ENCODE results near the gene ZNF135.

Gene ZNF135

DNA sequence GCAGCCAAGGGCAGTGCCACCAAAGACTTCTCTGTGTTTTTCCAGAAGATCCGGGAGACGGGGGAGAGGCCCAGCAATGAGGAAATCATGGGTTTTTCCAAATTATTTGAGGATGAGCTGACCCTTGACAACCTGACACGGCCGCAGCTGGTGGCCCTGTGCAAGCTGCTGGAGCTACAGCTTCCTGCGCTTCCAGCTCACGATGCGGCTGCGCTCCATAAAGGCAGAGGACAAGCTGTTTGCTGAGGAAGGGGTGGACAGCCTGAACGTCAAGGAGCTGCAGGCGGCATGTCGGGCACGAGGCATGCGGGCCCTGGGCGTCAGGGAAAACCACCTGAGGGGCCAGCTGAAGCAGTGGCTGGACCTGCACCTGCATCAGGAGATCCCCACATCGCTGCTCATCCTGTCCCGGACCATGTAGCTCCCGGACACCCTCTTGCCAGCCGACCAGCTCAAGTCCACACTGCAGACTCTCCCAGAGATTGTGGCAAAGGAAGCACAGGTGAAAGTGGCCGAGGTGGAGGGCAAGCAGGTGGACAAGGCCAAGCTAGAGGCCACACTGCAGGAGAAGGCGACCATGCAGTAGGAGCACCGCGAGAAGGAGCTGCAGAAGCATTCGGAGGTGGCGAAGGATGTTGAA, 13.6 kb upstream of the ZNF135 start:
- in situ Hi-C loops (cut with HindIII; ENCODE audit: low sequenced_read_pairs), result no loop called here
- H3K4me3 ChIP-seq (ENCODE audit: low read depth, low read length), result no peak overlapping the region
- no peak for DNase-seq (ENCODE audit: low read depth)
- TF ChIP-seq CTCF (IDR thresholded peaks at IDR 0.05; ENCODE audit: low read depth, low read length, missing control alignments), result no peak

DNA sequence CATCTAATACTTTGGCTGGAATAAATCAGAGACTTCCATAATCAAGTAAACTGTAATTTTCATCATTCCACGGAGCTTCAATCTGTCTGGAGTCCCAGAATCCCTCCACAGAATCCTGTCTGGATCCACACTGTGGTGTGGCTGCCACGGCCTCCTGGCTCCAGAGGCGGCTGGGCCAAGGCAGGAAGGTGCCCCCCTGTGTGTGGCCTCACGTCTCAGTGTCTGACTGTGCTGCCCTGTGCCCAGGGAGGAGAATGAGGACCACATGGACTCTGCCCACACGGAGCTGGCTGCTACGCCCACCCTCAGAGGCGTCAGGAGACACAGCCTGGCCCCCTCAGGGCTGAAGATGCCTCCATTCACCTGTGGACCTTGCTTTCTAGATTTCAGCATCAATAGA, 12.2 kb upstream of the ZNF135 start:
- no peak for TF ChIP-seq CTCF (IDR thresholded peaks at IDR 0.05; ENCODE audit: low read depth, low read length, missing control alignments)
- in situ Hi-C loops (cut with HindIII; ENCODE audit: low sequenced_read_pairs), result no loop called here
- H3K4me3 ChIP-seq (ENCODE audit: low read depth, low read length), result no peak overlapping the region
- DNase-seq (ENCODE audit: low read depth), result no peak

DNA sequence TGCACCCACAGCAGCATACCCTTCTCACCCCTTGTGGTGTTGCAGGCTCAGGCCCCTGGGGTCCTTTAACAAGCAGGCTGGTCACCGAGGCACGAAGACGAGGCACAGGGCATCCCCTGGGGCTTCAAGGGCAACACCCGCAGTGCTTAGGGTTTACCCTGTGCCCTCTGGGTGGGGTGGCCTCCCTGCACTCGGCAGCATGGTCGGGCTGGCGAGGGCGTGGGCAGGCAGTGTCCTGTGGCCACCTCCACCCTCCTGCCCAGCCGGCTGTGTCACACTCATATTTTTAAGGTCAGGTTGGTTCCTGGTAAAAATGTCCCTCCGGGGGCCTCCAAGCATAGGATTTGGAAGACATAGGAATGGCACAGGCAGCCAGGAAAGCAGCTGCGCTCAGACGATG, 11.4 kb upstream of the ZNF135 start:
- H3K4me3 ChIP-seq (ENCODE audit: low read depth, low read length), result no peak overlapping the region
- TF ChIP-seq CTCF (IDR thresholded peaks at IDR 0.05; ENCODE audit: low read depth, low read length, missing control alignments), result no peak
- in situ Hi-C loops (cut with HindIII; ENCODE audit: low sequenced_read_pairs), result no loop called here
- DNase-seq (ENCODE audit: low read depth), result no peak

- TF ChIP-seq CTCF (IDR thresholded peaks at IDR 0.05; ENCODE audit: low read depth, low read length, missing control alignments), result no peak
- no peak overlapping the region for H3K4me3 ChIP-seq (ENCODE audit: low read depth, low read length)
- in situ Hi-C loops (cut with HindIII; ENCODE audit: low sequenced_read_pairs), result no loop called here
- DNase-seq (ENCODE audit: low read depth), result no peak
Observed at GRCh38 chr19:58052256-58052655, 6.8 kb upstream of the ZNF135 start.

DNA sequence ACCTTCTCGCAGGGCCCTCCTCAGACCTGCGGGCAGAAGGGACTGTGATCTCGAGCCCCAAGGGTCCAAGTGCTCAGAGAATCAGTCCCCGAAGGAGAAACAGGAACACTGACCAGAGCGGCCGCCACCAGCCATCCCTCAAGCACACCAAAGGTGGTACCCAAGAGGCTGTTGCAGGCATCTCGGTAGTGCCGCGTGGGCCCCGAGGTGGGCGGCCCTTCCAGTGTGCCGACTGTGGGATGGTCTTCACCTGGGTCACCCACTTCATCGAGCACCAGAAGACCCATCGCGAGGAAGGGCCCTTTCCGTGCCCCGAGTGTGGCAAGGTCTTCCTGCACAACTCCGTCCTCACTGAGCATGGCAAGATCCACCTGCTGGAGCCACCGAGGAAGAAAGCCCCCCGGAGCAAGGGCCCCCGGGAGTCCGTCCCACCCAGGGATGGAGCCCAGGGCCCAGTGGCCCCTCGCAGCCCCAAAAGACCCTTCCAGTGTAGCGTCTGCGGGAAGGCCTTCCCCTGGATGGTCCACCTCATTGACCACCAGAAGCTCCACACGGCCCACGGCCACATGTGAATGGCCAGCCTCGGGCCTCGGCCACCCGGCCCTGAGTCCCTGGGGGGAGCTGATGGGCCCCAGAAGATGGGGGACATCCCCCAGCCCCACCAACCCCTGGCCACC, 5.5 kb upstream of the ZNF135 start:
- TF ChIP-seq CTCF (IDR thresholded peaks at IDR 0.05; ENCODE audit: low read depth, low read length, missing control alignments), result no peak
- in situ Hi-C loops (cut with HindIII; ENCODE audit: low sequenced_read_pairs), result no loop called here
- DNase-seq (ENCODE audit: low read depth), result no peak
- H3K4me3 ChIP-seq (ENCODE audit: low read depth, low read length), result no peak overlapping the region

GRCh38 chr19:58054901-58055874, 3.9 kb upstream of the ZNF135 start:
- H3K4me3 ChIP-seq (ENCODE audit: low read depth, low read length), result peak overlapping the region; percentile 10
- no peak for DNase-seq (ENCODE audit: low read depth)
- no peak for TF ChIP-seq CTCF (IDR thresholded peaks at IDR 0.05; ENCODE audit: low read depth, low read length, missing control alignments)
- in situ Hi-C loops (cut with HindIII; ENCODE audit: low sequenced_read_pairs), result no loop called here
